ENCODE measurements around the gene HESX1.

Gene HESX1

DNA sequence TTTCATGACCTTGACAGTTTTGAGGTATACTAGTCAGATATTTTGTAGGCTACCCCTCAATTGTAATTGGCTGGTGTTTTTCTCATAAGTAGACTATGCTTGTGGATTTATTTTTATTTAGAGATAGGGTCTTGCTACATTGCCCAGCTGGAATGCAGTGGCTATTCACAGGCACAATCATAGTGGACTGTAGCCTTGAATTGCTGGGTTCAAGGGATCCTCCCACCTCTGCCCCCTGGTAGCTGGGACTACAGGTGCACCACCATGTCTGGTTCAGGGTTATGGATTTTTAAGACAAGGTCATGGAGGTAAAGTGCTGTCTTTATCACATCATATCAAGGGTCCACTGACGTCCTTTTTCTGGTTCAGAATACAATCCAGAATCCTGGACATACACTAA, 23.7 kb downstream of the HESX1 start:
- no peak for TF ChIP-seq CTCF (IDR thresholded peaks at IDR 0.05)
- H3K36me3 ChIP-seq = no peaks in the 10 kb centered on the region
- H3K4me1 ChIP-seq = no peaks in the 10 kb centered on the region
- intact Hi-C loops (cut with DNase I; ENCODE audit: low total_unique reads) = no loop called here
- DNase-seq = no peak
- H3K27ac ChIP-seq = no peak overlapping the region
- peaks cover 0 to 12% of the 10 kb centered on the region in 2 donors for H3K27me3 ChIP-seq
- H3K4me3 ChIP-seq = no peak overlapping the region
- no peaks in the 10 kb centered on the region for H3K9me3 ChIP-seq

DNA sequence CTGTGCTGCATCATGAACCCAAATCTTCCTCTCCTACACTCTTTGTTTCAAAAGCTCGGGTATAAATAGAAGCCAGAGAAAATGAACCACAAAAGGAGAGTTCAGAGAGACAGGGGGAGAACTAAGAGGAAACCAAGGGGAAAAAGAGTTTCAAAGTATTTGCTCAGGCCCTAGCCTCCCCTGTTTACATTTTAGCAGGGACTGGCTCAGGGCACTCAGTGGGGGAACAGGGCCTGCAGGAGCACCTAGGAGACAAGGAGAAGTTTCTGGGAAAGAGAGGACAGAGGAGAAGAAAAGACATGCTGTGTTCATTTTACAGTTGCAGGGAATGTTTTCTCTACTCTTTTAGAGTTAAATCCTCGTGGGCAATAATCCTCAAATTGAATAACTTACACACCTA, 26.1 kb downstream of the HESX1 start:
- TF ChIP-seq CTCF (IDR thresholded peaks at IDR 0.05) = no peak
- DNase-seq = no peak
- no peak overlapping the region for H3K27ac ChIP-seq
- intact Hi-C loops (cut with DNase I; ENCODE audit: low total_unique reads) = no loop called here
- peaks cover 0 to 10% (median 4%) of the 10 kb centered on the region in 4 donors for H3K4me1 ChIP-seq
- no peak overlapping the region for H3K4me3 ChIP-seq
- H3K27me3 ChIP-seq = peaks cover 0 to 25% of the 10 kb centered on the region in 2 donors
- no peaks in the 10 kb centered on the region for H3K36me3 ChIP-seq
- H3K9me3 ChIP-seq = no peaks in the 10 kb centered on the region

- Histone ChIP-seq H3K27ac (no peak overlapping the region), H3K27me3 (peaks cover 0 to 30% of the 10 kb centered on the region in 2 donors), H3K4me1 (peaks cover 0 to 10% (median 5%) of the 10 kb centered on the region in 4 donors), H3K4me3 (no peak overlapping the region), H3K36me3 (no peaks in the 10 kb centered on the region), H3K9me3 (no peaks in the 10 kb centered on the region)
- no peak for DNase-seq
- no peak for TF ChIP-seq CTCF (IDR thresholded peaks at IDR 0.05)
- intact Hi-C loops (cut with DNase I; ENCODE audit: low total_unique reads) = no loop called here
These were observed 28.8 kb downstream of the HESX1 start for GRCh38 chr3:57170946-57171345.

DNA sequence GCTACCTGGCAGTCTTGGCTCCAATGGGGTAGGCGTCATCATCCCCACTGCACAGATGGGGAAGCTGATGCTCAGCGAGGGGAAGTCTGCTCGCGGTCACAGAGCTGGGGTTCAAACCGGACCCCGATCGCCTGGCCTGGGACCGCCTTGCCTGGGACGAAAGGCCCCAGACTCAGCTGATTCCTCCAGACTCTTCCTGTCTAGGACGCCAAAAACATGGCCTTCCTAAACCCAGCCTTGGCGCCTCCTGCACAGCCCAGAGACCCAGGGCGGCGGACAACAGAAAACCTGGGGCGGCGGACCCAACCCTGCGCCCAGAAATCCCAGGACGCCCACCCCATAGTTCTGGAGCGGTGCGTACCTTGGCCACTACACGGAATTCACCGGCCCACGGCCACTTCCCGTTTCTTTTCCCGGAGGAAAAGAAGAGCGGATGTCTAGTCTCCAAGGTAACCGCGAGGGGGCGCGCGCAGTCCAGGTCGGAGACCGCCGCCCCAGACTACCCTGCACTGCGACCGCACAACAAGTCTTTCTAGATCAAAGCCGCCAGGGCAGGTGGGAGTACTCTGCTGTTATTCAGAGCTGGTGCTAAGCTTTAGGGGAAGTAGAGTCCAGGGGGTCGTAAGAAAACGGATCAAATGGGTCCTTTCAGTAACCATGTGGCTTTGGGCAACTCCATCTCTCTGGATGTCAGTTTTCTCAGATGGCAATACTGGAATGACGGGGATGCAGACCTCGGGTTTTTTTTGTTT, 29.7 kb downstream of the HESX1 start:
- Histone ChIP-seq H3K27ac (no peak overlapping the region), H3K27me3 (peaks cover 0 to 26% of the 10 kb centered on the region in 2 donors), H3K4me1 (peaks cover 0 to 17% (median 8%) of the 10 kb centered on the region in 4 donors), H3K4me3 (peak overlapping the region; percentile 37 to 54), H3K36me3 (no peaks in the 10 kb centered on the region), H3K9me3 (no peaks in the 10 kb centered on the region)
- peak; percentile 46 to 80 for DNase-seq
- peak; percentile 70 to 82 for TF ChIP-seq CTCF (IDR thresholded peaks at IDR 0.05)
- intact Hi-C loops (cut with DNase I; ENCODE audit: low total_unique reads) = loop anchor here (10.0 kb wide), 1 partner anchor 55 kb away; the partner anchor contains the start of gene APPL1

DNA sequence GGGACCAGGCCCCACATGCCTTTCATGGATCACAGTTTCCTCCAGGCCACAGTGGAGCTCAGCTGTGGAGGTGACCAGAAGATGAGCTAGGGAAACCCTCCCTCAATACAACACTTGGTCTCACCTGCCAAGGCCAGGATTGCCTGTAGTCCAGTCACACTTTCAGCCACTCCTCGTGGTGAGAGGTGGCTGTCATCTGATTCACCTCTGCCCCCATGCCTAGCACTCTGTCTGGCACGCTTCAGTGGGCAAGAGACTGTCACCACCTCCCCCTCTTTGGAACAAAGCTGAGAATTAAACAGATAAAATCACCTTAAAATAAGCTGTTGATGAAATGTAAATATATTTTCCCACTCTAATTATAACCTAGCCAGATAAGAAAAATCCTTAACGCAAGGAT, 30.7 kb downstream of the HESX1 start:
- H3K36me3 ChIP-seq = no peaks in the 10 kb centered on the region
- intact Hi-C loops (cut with DNase I; ENCODE audit: low total_unique reads) = loop anchor here (10.0 kb wide), 1 partner anchor 56 kb away; the partner anchor contains the start of gene APPL1
- H3K9me3 ChIP-seq = no peaks in the 10 kb centered on the region
- H3K27me3 ChIP-seq = peaks cover 0 to 26% of the 10 kb centered on the region in 2 donors
- no peak for DNase-seq
- H3K4me1 ChIP-seq = peaks cover 0 to 24% (median 12%) of the 10 kb centered on the region in 4 donors
- H3K27ac ChIP-seq = no peak overlapping the region
- no peak for TF ChIP-seq CTCF (IDR thresholded peaks at IDR 0.05)
- no peak overlapping the region for H3K4me3 ChIP-seq
